ENCODE measurements around the gene CCDC86. TPM values are rescaled to one million over a fixed set of nuclear protein-coding genes. Genes with fewer than 3 reads are reported as not detected.
"Not testable (repeated sequence)": the region's sequence is repeated elsewhere in the genome, so short reads cannot be mapped to it uniquely, and the experiment has no call there.

Gene CCDC86, protein sequence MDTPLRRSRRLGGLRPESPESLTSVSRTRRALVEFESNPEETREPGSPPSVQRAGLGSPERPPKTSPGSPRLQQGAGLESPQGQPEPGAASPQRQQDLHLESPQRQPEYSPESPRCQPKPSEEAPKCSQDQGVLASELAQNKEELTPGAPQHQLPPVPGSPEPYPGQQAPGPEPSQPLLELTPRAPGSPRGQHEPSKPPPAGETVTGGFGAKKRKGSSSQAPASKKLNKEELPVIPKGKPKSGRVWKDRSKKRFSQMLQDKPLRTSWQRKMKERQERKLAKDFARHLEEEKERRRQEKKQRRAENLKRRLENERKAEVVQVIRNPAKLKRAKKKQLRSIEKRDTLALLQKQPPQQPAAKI
- 18.0 TPM for polyA plus RNA-seq (ENCODE audit: insufficient read length)

DNA sequence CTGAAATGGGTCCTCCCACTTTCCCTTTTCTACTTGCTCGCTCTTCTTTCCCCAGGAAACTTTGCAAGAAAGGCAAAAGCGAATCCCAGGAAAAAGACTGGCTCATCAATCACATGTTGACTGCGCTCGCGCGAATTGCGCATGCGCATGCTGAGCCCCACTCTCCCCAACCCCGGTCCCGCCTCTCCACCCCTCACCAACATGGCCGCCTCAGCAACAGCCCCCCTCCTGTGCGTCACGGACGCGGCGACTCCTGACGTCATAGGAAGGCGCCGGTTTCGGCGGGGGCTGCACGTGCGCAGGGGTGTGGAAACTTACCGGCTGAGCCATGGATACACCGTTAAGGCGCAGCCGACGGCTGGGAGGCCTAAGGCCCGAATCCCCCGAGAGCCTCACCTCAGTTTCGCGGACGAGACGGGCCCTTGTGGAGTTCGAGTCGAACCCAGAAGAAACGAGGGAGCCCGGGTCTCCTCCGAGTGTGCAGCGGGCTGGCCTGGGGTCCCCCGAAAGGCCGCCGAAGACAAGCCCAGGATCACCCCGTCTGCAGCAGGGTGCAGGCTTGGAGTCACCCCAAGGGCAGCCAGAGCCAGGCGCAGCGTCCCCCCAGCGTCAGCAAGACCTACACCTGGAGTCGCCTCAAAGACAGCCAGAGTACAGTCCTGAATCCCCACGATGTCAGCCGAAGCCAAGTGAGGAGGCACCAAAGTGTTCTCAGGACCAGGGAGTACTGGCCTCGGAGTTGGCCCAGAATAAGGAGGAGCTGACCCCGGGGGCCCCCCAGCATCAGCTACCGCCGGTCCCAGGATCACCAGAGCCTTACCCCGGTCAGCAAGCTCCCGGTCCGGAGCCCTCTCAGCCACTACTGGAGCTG, at the start of gene CCDC86:
Gene CCDC86 (plus strand): TSS at position 317 of the 871 bp plus-strand sequence. CDS start 12 bp downstream, at position 329.
- DNase-seq (ENCODE audit: low read depth), result peak; percentile 96

DNA sequence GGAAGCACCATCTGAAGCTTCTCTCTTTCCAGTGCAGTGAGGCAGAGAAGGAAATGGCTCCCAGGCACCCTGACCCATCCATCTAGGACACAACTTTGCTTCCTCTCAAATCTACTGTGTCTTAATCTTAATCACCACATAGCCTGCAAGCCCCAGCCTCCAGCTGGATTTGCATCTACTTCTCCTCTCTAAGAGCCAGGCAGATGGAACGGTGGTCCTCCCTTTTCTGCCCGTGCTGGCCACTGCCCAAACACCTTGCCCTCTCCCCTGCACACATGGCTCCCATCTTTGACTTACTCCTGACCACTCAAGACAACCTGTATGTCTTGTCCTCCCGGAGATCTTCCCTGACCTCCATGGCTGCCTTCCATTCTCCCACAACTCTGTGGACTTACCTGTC, 49.4 kb upstream of the CCDC86 start:
- no peak for DNase-seq (ENCODE audit: low read depth)

DNA sequence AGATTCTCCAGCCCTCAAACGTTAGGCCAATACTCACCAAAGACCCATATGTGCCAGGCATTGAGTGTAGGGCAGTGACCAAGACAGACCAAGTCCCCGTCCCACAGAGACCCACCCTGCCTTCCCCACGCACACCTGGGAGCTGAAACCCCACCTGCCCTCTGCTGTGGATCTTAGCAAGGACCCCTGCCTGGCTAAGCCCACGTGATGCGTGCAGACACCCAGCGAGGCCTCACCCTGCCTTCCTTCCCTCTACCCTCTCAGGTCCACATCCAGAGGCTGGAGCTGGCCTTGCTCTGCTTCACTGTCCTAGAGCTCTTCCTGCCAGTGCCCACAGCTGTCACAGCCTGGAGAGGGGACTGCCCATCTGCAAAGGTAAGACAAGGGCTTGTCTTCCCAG, 46.6 kb upstream of the CCDC86 start:
- DNase-seq (ENCODE audit: low read depth), result no peak

DNA sequence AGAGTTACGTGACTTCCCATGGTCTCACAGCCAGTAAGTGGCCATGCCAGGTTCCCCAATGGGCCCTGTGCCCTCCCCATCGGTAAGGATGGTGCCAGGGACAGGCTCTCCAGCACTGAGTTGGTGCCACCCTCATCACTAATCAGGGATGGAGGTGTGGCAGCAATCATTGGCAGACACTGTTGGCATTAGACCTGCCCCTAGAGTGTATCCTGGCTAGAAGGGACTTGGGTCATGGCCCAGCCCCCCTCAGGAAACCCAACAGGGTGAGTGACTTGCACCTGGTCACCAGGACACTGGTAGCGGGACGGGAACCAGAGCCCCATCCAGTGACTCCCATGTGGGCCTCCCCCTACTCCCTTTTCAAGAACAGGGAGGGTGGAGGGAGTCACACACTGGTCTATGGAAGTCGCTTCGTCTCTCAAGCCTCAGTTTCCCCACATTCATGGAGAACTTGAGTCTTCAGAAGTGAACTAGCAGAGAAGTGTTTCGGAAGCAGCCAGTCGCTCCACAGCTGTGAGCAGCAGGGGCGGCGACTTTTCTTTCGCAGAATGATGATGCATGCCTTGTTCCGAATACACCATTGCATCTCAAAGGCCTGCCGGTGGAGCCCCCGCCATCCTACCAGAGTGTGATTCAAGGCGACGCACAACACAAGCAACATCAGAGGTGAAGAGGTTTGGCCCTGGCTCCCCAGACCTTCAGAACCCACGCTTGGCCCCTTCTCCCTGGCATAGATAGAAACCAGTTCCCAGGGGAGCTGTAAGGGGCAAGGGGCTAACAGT, 43.9 kb upstream of the CCDC86 start:
- DNase-seq (ENCODE audit: low read depth), result no peak

DNA sequence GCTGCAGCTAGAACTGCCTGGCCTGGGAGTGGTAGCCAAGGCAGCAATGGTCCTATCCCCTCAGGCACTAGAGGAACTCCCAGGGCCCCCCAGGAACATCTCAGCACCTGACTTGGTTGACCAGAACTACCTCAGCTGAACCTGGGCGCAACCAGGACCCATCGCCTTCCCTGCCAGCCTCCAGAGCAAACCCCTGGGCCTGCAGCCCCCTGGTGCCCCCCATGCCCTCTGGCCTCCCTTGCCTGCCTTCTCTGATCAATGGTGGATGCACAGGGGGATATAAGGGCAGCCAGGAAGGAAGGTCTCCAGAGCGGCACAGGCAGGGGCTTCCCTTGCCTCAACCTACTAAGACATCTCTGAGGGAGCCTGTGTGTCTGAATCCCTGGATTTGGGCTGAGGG, 43.3 kb upstream of the CCDC86 start:
- no peak for DNase-seq (ENCODE audit: low read depth)

DNA sequence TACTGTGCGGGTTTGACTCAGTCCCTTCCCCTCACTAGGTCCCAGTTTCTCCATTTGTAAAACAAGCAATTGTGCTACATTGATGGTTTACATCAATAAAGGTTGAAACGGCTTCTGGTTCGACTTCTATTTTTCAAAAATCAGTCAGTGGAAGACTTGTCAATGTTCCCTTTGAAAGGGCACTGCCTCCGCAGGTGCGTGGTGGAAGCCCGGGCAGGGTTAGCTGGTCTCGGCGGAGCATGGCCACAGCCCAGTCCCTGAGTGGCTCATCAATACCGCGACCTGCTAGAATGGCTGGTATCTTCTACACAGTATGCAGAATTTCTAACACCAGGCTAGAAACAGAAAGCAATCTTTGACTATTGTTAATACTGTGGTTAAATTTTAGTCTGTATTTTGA, 40.7 kb upstream of the CCDC86 start:
- no peak for DNase-seq (ENCODE audit: low read depth)

DNA sequence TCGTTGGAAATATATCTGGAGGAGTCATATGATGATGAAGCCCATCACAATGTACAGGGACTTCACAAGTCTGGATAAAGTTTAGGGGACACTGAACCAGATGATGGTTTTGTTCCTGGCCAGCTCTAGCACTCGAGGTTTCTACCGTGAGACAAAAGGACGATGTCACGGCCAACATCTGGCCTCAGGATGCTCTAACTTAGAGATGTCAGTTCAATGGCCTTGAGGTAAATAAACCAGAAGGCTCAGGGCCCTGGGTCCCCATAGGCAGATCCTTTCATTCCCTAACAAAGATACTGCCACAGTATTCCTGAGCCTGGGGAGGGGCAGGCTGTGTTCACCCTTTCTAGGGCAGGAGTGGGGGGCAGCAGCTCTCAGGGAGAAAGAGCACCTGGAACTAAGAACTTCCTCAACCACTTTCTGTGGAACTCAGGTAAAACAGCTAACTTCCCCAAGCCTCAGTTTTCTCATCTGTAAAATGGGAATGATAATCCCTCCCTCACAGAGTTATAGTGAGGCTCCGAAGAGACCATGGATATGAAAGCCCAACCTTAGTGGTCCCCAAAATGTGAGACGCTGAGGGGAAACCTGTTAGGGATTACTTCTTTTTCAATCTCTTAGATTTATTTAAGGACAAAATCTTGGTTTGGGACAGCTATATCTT, 38.5 kb upstream of the CCDC86 start:
- DNase-seq (ENCODE audit: low read depth), result no peak

DNA sequence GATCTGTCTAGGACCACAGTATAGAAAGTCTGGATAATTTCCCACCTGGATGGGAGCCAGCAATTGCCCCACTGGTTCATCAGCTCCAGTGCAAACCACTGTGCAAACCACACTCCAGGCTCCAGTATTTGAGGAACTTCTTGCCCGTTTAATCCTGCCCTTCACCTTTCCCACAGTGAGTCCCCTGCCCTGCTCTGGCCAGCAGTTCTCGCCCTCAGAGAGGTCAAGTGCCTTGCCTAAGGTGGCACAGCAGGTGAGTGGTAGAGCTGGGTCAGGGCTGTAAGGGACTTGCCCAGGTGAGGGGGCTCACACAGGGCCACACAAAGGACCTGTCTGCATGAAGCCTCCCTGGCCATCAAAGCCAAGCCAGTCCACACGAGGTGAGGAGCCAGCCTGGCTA, 32.7 kb upstream of the CCDC86 start:
- DNase-seq (ENCODE audit: low read depth), result no peak

DNA sequence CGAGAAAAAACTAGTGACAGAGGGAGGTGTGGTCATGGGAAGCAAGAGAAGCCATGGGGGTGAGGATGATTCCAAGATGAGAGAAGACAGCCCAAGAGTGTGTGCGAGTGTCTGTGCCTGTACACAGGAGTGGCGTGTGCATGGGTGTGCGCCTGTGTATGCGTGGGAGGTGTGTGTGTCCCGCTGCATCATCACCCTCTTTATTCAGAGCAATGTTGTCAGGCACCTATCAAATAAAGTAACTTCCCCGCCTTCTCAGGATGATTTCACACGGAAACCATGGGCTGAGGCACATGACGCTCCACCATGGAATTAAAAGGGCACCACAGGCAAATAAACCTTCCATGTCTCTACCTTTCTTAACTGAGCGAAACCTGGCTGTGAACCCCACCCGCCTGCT, 32.2 kb upstream of the CCDC86 start:
- no peak for DNase-seq (ENCODE audit: low read depth)

DNA sequence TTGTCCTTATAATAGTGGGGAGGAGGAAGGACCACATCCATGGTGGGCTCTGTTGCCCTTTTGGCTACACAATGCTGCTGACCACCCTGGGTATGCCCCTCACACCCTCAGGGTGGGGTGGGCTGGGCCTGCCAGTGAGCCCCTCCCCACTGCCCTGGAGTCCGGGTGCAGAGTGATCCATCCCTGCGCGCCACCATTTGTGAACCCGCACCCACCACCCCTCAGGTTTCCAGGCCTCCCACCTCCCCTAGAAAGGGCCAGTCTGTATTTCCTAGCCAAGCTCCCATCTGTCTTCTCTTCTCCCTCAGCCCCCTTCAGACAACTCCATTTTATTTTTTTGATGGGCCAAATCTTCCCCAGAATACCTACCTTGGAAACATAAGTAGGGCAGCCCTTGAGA, 31.8 kb upstream of the CCDC86 start:
- DNase-seq (ENCODE audit: low read depth), result no peak

DNA sequence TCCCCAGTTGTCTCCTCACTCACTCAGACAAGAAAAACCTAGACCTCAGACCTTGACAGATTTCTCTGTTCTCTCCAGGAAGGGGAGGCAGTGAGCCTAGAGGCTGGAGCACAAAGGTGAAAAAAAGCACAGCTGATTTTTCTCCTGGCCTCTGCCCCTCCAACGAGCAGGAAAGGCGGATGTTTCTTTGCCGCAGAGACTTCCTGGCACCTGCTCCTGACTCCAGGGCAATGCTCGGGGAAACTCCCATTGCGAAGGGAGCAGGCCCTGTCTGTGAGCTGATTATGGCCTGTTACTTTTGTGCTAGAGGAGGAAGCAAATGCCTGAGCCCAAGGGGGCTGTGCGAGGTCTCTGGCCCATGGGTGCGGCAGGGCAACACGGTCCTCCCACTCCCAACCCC, 31.3 kb upstream of the CCDC86 start:
- DNase-seq (ENCODE audit: low read depth), result no peak

DNA sequence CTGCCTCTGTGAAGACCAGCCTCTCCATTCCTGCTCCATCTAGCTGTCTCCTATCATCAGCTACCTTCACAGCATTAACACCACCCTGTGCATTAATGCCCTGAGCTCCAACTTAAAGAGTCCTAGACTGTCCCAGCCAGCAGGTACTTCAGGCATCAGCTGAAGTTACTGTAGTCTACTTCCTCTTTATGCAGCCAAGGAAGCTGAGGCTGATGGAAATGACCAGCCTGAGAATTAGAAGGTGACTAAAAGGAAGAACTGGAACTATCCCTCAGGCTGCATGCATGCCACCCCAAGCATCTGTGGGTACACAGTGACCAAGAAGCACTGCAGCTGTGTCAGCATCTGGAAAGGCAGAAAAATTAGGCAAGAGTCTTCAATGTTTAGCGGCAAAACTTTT, 28.6 kb upstream of the CCDC86 start:
- no peak for DNase-seq (ENCODE audit: low read depth)

DNA sequence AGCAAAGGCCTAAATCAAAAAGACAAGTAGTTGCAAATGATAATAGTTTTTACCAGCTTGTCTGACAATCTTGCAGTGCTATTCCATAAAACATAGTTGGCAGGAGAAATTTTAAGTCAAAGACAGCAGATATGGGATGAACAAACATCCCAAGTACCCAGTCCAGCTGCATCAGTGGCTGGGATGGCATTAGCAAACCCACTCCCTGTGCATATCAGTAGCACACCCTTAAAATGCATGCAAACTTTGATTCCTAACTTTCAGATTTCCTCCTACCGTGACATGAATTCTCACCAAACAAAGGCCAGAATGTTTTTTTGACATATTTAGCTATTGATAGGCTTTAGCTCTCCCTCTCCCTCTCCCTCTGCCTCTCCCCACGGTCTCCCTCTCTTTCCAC, 27.8 kb upstream of the CCDC86 start:
- no peak for DNase-seq (ENCODE audit: low read depth)

DNA sequence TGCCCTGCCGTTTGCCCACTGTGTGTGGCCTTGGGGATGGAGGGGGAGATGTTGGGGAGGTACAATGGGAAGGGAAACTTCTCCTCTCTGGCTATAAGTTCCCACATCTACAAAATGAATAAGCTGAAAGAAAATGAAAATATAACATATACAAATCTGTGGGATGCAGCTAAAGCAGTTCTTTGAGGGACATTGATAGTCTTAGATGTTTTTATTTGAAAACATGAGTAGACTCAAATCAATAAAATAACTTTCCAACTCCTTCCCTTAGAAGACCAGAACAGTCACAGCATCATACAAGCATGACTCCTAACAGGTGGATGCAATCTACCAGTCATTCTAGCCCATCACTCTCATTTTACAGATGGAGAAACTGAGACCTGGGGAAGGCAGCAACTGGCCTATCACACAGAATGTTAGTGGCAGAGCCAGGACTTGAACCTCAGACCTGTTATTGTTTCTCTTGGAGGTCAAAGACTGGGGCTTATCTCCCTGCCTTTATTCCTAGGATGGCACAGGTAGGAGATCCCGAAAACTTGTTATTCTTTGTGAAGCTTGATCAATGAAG, 25.2 kb upstream of the CCDC86 start:
- DNase-seq (ENCODE audit: low read depth), result no peak

DNA sequence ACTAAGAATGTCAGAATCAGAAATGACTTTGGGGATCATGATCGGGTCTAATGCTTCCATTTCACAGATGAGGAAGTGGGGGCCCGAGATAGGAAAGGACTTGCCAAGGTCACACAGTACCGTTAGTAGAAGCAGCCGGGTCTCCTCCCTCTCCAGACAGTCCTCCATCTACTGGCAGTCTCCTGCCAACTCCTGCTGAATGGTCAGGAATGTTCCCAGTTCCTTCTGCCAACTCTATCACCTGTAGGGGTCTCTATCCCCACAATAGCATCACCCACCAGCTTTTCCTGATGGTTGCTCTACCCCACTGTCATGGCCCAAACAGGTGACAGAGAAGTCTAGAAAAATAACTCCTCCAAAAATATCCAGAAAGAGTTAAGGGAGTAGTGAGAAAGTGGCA, 23.9 kb upstream of the CCDC86 start:
- no peak for DNase-seq (ENCODE audit: low read depth)

DNA sequence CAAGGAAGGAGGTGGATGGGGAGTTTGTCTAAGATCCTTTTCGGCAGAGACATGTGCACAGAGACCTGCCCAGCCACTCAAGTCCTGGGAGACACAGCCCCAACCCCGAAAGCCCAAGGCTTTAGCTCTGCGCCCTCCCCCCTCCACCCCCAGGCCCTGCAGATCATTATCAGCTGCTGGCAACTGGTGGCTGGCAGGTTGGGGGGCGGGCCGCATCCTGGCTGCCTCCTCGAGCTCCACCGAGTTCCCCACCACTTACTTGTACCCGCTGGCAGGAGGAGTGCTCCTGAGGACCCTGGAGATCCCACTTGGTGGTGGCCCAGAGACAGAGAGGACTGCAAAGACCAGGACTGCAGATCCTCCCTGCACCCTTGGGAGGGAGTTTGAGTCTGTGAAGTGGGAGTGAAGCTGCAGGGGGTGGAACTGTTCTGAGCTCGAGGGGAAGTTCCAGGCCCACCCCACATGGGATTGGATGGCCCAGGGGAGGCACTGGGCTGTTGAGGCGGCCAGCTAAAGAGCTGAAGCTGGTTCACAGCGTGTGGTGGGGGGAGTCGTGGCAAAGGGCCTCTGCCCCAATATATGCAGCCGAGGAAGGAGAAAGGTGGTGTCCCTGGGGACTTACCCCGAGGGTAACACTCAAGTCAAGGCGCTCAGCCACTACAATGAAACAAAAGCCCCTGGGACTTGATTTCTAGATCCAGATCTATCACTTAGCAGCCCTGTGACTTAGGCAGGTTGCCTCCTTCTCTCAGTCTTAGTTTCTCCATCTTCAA, 19.9 kb upstream of the CCDC86 start:
- DNase-seq (ENCODE audit: low read depth), result no peak

DNA sequence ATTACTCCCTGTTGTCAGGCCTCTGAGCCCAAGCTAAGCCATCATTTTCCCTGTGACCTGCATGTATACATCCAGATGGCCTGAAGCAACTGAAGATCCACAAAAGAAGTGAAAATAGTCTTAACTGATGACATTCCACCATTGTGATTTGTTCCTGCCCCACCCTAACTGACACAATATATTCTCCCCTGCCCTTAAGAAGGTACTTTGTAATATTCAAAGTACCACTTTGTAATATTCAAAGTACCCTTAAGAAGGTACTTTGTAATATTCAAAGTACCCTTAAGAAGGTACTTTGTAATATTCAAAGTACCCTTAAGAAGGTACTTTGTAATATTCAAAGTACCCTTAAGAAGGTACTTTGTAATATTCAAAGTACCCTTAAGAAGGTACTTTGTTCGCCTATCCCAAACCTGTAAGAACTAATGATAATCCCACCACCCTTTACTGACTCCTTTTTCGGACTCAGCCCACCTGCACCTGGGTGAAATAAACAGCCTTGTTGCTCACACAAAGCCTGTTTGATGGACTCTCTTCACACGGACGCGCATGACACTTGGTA, 18.1 kb upstream of the CCDC86 start:
- not testable (repeated sequence) for DNase-seq (ENCODE audit: low read depth)

DNA sequence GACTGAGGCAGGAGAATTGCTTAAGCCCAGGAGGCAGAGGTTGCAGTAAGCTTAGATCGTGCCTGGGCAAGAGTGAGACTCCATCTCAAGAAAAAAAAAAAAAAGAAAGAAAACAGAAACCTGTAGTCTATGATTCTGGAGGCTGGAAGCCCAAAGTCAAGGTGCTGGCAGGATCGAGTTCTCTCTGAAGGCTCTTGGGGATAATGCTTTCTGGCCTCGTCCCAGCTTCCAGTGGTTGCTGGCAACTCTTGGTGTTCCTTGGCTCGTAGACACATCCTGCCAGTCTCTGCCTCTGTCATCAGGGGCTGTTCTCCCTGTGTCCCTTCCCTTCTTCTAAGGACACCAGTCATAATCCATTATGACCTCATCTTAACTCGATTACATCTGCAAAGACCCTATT, 16.8 kb upstream of the CCDC86 start:
- no peak for DNase-seq (ENCODE audit: low read depth)

DNA sequence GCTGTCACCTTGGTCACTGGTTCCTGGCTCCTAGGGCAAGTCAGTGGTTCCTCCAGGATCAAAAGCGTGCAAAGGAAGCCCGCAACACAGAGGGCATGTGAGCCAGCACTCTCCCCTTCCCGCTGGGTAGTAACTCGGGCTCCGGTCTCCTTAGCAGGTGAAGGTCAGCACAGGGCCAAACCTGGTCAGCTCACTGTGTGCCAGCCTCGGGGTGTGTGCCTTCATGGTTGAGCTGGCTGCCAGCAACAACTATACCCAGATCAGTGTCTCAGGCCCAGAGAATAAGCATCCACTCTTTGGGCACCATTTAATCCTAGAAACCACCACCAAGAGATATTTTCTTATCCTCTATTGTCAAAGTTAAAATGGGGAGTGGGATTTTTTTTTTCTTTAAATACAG, 16.1 kb upstream of the CCDC86 start:
- no peak for DNase-seq (ENCODE audit: low read depth)

DNA sequence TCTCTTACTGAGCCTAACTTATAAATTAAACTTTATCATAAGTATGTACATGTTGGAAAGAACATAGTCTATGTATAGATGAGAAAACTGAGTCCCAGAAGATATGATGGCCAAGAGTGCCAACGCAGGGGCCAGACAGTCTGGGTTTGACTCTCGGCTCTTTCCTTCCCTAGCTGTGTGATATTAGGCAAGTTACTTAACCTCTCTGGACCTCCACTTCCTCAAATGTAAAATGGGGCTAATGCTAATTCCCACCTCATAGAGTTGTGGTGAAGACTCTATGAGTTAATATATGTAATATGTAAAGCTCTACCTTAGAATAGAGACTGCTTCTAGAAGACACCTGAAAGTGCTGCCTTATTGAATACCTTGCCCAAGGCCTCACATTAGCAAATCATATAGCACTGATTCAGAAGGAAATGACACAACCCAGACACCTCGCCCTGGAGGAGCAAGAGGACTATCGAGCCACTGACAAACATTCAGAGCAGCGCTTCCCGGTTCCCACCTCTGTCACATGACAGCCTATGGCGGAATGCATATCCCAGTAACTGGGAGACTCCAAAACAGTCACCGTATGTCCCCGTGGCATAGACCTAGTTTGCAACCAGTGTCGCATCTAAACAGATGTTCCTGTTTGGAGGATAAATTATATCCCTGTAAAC, 11.3 kb upstream of the CCDC86 start:
- no peak for DNase-seq (ENCODE audit: low read depth)
